K562 (cell line): ENCODE data around the gene VPS4A. TPM values are rescaled to one million over a fixed set of nuclear protein-coding genes. Genes with fewer than 3 reads are reported as not detected.

ENCODE experiments used
- BCL6 ChIP-seq: fragments of 250-450 bp; sonication (Bioruptor Pico); IDR thresholded peaks from 2 replicates; pipeline ENCODE4 v1.4.0; 2020
- BHLHE40 ChIP-seq: IDR thresholded peaks from 2 replicates; pipeline ENCODE4 v1.6.1; 2011; ENCODE audit warnings: low read length, improper control_type of control experiment
- CBX2 ChIP-seq: fragments of 200-600 bp; sonication (generic); IDR thresholded peaks from one replicate; pipeline ENCODE4 v1.6.1; 2012; ENCODE audit warnings: mild to moderate bottlenecking, low read length, inconsistent platforms; ENCODE audit not compliant: insufficient read depth, poor library complexity, severe bottlenecking
- ELF1 ChIP-seq: fragments of 200-800 bp; sonication (Bioruptor generic); IDR thresholded peaks from 2 replicates; pipeline ENCODE4 v1.6.1; 2016; ENCODE audit warnings: missing genetic modification characterization, missing compliant biosample characterization
- KAT2B ChIP-seq: IDR thresholded peaks from one replicate; pipeline ENCODE4 v1.6.1; 2012; ENCODE audit warnings: low read depth, mild to moderate bottlenecking, control low read depth, inconsistent platforms, low read length, moderate library complexity
- PHF20 ChIP-seq: fragments of 450-650 bp; IDR thresholded peaks from 2 replicates; pipeline ENCODE4 v1.6.1; 2018; ENCODE audit not compliant: partially characterized antibody
- POLR3A ChIP-seq: IDR thresholded peaks from 2 replicates; pipeline ENCODE4 v1.6.1; 2011; ENCODE audit warnings: borderline replicate concordance, mild to moderate bottlenecking, moderate library complexity; ENCODE audit not compliant: insufficient read length, insufficient read depth; ENCODE audit errors: extremely low read depth
- RHOXF2B ChIP-seq: fragments of 250-450 bp; sonication (Bioruptor Pico); conservative IDR thresholded peaks from 2 replicates; pipeline ENCODE4 v1.5.1; 2021
- SAFB2 ChIP-seq: fragments of 200-400 bp; formaldehyde crosslinking; IDR thresholded peaks from 2 replicates; pipeline ENCODE4 v1.6.1; 2018; ENCODE audit warnings: borderline replicate concordance, low read length, low read depth, moderate library complexity; ENCODE audit not compliant: severe bottlenecking
- TCF3 ChIP-seq: sonication (generic); formaldehyde crosslinking; IDR thresholded peaks from 2 replicates; pipeline ENCODE4 v1.4.0; 2020; ENCODE audit warnings: mild to moderate bottlenecking, missing genetic modification reagents
- ZNF217 ChIP-seq: sonication (generic); formaldehyde crosslinking; IDR thresholded peaks from 2 replicates; pipeline ENCODE4 v1.8.0; 2022; ENCODE audit warnings: mild to moderate bottlenecking, missing genetic modification reagents
- polyA plus RNA-seq, 8 experiments: library from polyadenylated mRNA; depleted of rRNA in 4 of 8; stranded (reverse) in 5 of 8; unstranded in 3 of 8; fragments of >200 nt; fragmentation: Nextera tagmentation in 2 of 8; fragmentation: Illumina TruSeq in 1 of 8; extraction: Ambion mirVana in 2 of 8; extraction: Trizol in 1 of 8; gene quantifications; 2 replicates each; pipeline versions ENCODE4 v1.2.1 to v1.2.3, GENCODE V29; 2011 to 2014; ENCODE audit warnings: inconsistent platforms in 1 of 8, missing spikeins in 1 of 8
- total RNA-seq, 7 experiments: library from RNA; depleted of rRNA in 6 of 7; stranded (reverse); fragments of >200 nt in 6 of 7; fragmentation: Illumina TruSeq in 2 of 7; extraction: Trizol in 2 of 7; gene quantifications; 2 replicates each; pipeline versions ENCODE4 v1.2.1 to v1.2.3, GENCODE V29; 2011 to 2021; ENCODE audit warnings: low replicate concordance in 1 of 7
- TF ChIP-seq, protein P1 (sequence below): sonication (generic); formaldehyde crosslinking; IDR thresholded peaks from 2 replicates; pipeline ENCODE4 v1.8.1; 2023; ENCODE audit warnings: mild to moderate bottlenecking, missing genetic modification reagents
- TF ChIP-seq, protein P2 (sequence below): fragments of 450-650 bp; IDR thresholded peaks from 2 replicates; pipeline ENCODE4 v1.6.1; 2016; ENCODE audit warnings: low read depth, mild to moderate bottlenecking, moderate library complexity
- TF ChIP-seq, protein P3 (sequence below): fragments of 250-450 bp; sonication (Bioruptor Pico); IDR thresholded peaks from 2 replicates; pipeline ENCODE4 v1.5.0; 2021; ENCODE audit warnings: mild to moderate bottlenecking, borderline replicate concordance

VPS4A gene
- total and polyA plus RNA-seq, 9 of the 15 experiments (the other 6 are each of a cell fraction or from before 2014, with no cell fraction given), result 7.6 to 45.4 (median 29.9) TPM

DNA sequence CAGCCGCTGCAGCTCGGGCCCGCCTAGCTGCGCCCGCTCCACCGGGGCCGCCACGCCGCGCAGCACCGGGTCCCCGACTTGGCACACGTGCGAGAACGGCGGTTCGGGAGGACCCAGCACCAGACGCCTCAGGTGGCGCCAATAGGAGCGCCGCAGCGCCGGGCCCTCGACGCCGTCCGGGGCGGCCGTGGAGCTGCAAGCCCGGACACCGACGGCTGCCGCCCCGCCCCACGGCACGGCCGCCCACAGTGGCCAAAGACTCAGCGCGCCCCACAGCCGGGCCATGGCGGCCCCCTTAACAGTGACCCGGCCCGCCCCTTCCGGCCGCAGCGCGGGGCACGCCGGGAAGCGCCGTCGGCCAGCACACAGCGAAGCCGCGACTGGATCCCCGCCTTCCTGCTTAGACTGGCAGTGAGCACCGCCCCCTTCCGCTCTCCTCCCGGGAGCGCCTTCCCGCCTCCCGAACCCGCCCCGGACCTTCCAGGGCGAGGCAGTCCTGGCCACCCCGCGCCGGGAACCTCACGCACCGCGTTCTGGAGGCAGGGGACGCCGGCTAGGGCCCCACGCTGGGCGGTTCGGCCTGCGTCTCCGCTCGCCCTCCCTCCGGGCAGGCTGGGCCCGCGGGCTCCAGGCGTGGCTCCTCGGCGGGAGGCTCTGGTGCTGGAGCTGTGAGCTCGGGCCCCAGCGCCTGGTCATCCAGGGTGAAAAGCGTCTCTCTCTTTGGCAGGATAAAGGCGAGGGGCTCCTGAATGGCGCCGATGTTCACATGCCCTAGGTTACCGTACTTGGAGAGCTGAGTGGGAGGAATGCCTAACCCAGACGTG, 19.3 kb downstream of the VPS4A start, which contains the start of gene PDF (continued):
- TF ChIP-seq, protein P1, sequence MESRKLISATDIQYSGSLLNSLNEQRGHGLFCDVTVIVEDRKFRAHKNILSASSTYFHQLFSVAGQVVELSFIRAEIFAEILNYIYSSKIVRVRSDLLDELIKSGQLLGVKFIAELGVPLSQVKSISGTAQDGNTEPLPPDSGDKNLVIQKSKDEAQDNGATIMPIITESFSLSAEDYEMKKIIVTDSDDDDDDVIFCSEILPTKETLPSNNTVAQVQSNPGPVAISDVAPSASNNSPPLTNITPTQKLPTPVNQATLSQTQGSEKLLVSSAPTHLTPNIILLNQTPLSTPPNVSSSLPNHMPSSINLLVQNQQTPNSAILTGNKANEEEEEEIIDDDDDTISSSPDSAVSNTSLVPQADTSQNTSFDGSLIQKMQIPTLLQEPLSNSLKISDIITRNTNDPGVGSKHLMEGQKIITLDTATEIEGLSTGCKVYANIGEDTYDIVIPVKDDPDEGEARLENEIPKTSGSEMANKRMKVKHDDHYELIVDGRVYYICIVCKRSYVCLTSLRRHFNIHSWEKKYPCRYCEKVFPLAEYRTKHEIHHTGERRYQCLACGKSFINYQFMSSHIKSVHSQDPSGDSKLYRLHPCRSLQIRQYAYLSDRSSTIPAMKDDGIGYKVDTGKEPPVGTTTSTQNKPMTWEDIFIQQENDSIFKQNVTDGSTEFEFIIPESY (CRISPR knock-in tag), result no peak; the same call in 1 of the 2 replicates
- TF ChIP-seq BHLHE40, result no peak; the same call in 1 of the 2 replicates
- peak; percentile 80 for TF ChIP-seq ELF1 (tag)
- TF ChIP-seq CBX2, result no peak
- no peak for TF ChIP-seq ZNF217 (CRISPR knock-in tag)
- TF ChIP-seq POLR3A, result no peak
- no peak for TF ChIP-seq SAFB2
- TF ChIP-seq BCL6 (CRISPR knock-in tag), result no peak
- TF ChIP-seq, protein P2, sequence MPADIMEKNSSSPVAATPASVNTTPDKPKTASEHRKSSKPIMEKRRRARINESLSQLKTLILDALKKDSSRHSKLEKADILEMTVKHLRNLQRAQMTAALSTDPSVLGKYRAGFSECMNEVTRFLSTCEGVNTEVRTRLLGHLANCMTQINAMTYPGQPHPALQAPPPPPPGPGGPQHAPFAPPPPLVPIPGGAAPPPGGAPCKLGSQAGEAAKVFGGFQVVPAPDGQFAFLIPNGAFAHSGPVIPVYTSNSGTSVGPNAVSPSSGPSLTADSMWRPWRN, result no peak
- TF ChIP-seq RHOXF2B (CRISPR knock-in tag), result no peak
- TF ChIP-seq, protein P3, sequence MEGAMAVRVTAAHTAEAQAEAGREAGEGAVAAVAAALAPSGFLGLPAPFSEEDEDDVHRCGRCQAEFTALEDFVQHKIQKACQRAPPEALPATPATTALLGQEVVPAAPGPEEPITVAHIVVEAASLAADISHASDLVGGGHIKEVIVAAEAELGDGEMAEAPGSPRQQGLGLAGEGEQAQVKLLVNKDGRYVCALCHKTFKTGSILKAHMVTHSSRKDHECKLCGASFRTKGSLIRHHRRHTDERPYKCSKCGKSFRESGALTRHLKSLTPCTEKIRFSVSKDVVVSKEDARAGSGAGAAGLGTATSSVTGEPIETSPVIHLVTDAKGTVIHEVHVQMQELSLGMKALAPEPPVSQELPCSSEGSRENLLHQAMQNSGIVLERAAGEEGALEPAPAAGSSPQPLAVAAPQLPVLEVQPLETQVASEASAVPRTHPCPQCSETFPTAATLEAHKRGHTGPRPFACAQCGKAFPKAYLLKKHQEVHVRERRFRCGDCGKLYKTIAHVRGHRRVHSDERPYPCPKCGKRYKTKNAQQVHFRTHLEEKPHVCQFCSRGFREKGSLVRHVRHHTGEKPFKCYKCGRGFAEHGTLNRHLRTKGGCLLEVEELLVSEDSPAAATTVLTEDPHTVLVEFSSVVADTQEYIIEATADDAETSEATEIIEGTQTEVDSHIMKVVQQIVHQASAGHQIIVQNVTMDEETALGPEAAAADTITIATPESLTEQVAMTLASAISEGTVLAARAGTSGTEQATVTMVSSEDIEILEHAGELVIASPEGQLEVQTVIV, result no peak
- TF ChIP-seq TCF3 (CRISPR knock-in tag), result peak; percentile 1; the same call in 1 of the 2 replicates
- no peak for TF ChIP-seq KAT2B
- peak; percentile 80 for TF ChIP-seq PHF20
